HG03432 (cell line): ENCODE measurements around the gene LMO7.

Experiments
- ATAC-seq: cut with Tn5 transposase; IDR thresholded peaks from one replicate; pipeline ENCODE4 v1.9.1; 2021; ENCODE audit warnings: mild to moderate bottlenecking, moderate library complexity; ENCODE audit not compliant: unreplicated experiment

Gene LMO7

GRCh38 chr13:75876142-75877050 lies 240.3 kb downstream of the LMO7 start:
- ATAC-seq: peak; percentile 91

DNA sequence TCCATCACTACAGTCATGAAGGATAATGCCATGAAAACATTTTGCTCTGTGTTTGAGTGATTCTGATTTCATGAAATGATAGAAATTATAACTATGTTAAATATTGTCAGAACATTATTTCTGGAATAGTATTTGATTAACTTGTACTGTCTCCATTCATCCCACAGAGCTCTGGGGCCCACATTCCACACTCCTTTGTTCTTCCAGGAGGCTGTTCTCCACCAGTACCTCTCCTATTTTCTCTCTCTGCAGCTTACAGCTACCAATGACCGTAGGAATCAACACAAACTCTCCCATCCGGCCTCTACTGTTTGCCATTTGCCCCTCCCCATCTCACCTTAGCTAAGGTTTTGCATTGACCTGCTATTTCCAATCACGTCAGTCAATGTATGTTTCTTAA lies 240.9 kb downstream of the LMO7 start:
- ATAC-seq: no peak

DNA sequence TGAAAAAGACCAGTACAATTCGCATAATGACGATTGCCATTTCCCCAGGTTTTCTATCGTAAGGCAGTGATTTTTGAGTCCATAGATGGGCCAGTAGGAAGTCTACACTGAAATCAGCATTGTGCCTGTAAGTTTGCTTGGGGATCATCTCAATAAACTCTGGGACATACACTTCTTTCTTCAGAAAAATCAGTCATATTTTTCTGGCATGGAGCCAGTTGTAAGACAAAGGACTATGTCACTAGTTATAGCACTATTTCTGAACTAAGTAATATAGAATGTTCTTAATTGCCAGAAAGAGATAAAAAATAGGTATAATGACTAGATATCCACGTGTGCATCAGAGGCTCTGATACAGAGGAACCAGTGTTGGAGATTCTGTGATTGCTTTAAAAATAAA lies 243.5 kb downstream of the LMO7 start:
- ATAC-seq: no peak

DNA sequence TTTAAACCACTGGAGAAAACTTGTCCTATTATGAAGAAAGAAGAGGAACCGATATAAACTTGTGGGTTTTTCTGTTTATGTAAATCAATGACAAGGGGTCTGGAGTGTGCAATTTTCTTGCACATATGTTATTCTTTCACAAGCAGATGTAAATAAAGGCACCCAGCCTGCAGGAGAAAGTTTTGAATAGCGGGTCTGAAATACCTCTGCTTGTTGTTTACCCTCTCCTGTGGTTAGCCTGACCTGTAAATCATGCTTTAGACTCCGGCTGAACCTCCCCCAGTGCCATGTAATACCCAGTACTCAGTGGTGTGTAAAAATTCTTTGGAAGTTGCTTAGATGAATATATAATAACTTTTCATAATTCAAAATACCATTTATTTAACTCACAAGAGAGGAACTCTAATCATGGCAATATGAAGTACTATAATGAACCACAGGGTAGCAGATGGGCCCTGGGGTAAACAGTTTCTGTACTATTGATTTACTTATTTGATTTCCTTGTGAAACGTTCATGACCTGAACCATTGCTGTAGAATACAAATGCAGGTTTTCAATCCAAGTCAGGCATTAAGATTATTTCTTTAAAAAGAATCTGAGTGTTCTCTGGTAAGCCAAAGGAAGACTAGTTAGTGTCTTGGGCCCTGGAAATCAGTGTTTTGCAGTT lies 245.1 kb downstream of the LMO7 start:
- no peak for ATAC-seq

DNA sequence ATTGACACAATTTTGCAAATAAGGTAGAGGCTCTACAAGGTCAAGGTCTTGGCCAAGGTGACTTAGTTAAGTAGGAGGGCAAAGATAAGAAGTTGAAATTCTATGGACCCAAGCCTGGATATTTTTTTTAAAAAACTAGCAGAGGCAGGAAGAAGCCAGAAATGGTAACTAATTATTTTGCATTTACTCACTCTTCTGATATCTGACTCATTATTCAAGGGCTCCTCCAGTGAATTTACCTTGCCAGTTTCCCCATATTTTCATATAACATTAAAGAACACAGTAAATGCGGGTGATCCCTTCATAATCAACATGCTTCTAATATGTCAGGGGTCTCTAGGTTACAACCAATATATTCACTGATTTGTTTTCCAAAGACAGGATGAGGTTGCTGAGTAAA lies 246.1 kb downstream of the LMO7 start:
- ATAC-seq: no peak

GRCh38 chr13:75889427-75889826 lies 253.3 kb downstream of the LMO7 start:
- no peak for ATAC-seq

- no peak for ATAC-seq
Measured at GRCh38 chr13:75895168-75895567, 259.0 kb downstream of the LMO7 start.

GRCh38 chr13:75896271-75896670 lies 260.1 kb downstream of the LMO7 start:
- ATAC-seq: no peak

DNA sequence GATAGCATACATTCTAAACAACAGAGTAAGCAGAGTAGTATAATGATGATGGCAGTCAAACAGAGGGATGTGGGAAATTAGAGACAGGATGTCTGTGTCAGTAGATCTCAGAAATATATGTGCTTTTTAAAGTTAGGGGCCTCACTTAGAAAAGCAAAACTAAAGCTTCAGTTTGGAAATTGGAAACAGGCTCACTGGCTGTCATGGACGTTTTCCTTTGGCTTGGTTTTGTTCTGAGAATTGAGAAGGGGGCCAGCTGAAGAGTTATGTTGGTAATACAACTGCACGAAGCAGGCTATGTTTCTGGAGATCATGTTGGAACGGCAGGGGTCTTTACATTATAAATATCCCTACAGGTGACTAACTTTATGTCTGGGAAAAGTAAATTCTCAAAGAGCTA lies 261.3 kb downstream of the LMO7 start:
- no peak for ATAC-seq

GRCh38 chr13:75901501-75901900 lies 265.4 kb downstream of the LMO7 start:
- no peak for ATAC-seq

DNA sequence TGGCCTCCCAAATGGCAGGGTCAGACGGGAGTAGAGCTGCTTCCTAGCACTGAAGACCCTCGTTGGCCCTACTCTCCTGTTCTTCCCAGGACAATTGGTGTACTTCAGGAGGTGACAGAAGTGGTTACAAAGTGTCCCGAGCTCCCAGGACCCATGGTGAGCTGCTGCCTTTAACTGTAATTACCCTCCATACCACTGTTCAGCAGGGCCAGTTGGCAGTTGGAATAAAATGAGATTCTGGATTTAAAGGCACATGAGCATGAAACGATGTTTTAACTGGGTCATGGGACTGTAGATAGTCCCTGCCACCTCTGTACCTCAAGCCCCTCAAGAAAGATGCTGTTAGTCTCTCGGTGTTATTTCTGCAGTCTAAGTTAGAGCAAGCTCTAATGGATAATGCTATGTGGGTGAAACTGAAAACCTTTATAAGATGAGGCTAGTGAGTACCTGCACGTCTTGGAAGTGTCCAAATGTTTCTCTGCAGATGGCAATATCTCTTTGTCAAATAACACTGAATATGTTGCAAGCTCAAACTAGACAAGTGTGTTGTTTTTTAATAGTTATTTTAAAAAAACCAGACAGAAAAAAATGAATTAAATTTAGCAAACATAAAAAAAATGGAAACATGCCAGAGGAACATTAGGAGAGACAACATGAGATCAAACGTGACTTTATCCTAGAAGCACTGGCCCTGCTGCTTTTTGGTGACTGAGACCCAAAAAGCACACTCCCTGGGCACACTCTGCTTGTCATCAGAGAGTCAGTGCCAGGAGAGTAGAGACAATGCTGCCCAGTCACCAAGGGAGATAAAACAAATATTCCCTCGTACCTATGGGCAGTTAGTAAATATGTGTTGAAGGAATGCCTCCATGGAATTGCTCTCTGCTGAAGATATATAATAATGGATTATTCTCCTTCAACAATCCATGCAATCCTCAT lies 266.3 kb downstream of the LMO7 start:
- no peak for ATAC-seq

GRCh38 chr13:75904012-75904411 lies 267.9 kb downstream of the LMO7 start:
- no peak for ATAC-seq

DNA sequence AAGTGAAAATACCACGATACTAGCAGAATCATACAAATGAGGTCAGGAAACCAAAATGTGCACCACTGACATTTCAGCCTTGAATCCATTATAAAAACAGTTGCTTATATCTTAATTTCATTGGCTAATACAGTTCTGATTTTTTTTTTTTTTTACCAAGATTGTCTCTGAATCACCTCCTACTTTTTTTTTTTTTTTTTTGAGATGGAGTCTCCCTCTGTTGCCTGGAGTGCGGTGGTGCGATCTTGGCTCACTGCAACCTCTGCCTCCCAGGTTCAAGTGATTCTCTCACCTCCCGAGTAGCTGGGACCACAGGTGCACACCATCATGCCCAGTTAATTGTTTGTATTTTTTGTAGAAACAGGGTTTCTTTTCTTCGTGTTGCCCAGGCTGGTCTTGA lies 270.2 kb downstream of the LMO7 start:
- ATAC-seq: no peak

GRCh38 chr13:75907044-75907443 lies 270.9 kb downstream of the LMO7 start:
- ATAC-seq: no peak

DNA sequence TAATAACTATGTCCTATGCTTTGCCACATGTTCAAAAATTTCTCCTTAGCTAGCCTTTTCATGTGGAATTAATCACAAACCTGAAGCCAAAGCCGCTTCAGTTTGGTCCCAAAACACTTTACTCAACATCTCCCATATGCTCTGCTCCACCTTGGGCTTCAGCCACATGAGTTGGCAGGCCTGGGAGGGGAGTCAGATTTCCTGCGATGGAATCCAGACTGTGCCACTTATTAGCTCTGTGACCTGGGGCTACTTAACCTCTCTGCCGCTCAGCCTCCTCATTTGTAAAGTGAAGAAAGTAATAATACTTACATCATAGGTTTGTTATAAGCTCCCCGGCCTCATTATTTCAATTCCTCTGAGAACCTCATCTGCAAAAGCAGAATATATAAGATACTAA lies 272.0 kb downstream of the LMO7 start:
- no peak for ATAC-seq
